Naive B cell (primary cell): ENCODE results near the gene ANKRD17. TPM values are rescaled to one million over a fixed set of nuclear protein-coding genes. Genes with fewer than 3 reads are reported as not detected.

Experiments used
- ATAC-seq, 2 donors: fragments of 150-1000 bp; cut with Tn5 transposase; 2 replicates each; pipeline ENCODE4 v1.10.0; 2021; ENCODE audit warnings: low read depth in 2 of 2, mild to moderate bottlenecking in 2 of 2, moderate library complexity in 2 of 2
- DNase-seq: peaks from one replicate; pipeline ENCODE4 v3.0.0; 2022
- H3K27ac Mint-ChIP-seq, 6 donors: one replicate each; pipeline ENCODE4 v1.8.0; 2020 to 2022; ENCODE audit warnings: mild to moderate bottlenecking in 6 of 6, mixed read lengths in 6 of 6, moderate library complexity in 5 of 6, inconsistent platforms in 2 of 6
- H3K27me3 Mint-ChIP-seq, 3 donors: one replicate each; pipeline ENCODE4 v1.8.0; 2021 to 2022; ENCODE audit warnings: mixed read lengths in 3 of 3, mild to moderate bottlenecking in 1 of 3
- H3K36me3 Mint-ChIP-seq, 2 donors: one replicate each; pipeline ENCODE4 v1.8.0; 2020 to 2022; ENCODE audit warnings: mixed read lengths in 2 of 2, inconsistent platforms in 1 of 2, mild to moderate bottlenecking in 1 of 2
- H3K4me1 Mint-ChIP-seq, 3 donors: one replicate each; pipeline ENCODE4 v1.8.0; 2020 to 2022; ENCODE audit warnings: mixed read lengths in 3 of 3, inconsistent platforms in 1 of 3, mild to moderate bottlenecking in 1 of 3, moderate library complexity in 1 of 3
- H3K4me3 Mint-ChIP-seq, 8 donors: one replicate each; pipeline ENCODE4 v1.8.0; 2020 to 2022; ENCODE audit warnings: mild to moderate bottlenecking in 8 of 8, mixed read lengths in 8 of 8, moderate library complexity in 8 of 8, inconsistent platforms in 2 of 8
- H3K9me3 Mint-ChIP-seq, 7 donors: one replicate each; pipeline ENCODE4 v1.8.0; 2020 to 2022; ENCODE audit warnings: mixed read lengths in 7 of 7, mild to moderate bottlenecking in 5 of 7, inconsistent platforms in 2 of 7, moderate library complexity in 1 of 7
- polyA plus RNA-seq, 6 donors: library from polyadenylated mRNA; unstranded; fragments of 300-500 nt; fragmentation: Illumina TruSeq; gene quantifications; one replicate each; pipeline ENCODE4 v1.2.3, GENCODE V29; 2021; ENCODE audit warnings: low read depth in 6 of 6

Gene ANKRD17
- polyA plus RNA-seq, 6 donors from 2014 or later, result 4.6 to 13.5 (median 8.7) TPM

DNA sequence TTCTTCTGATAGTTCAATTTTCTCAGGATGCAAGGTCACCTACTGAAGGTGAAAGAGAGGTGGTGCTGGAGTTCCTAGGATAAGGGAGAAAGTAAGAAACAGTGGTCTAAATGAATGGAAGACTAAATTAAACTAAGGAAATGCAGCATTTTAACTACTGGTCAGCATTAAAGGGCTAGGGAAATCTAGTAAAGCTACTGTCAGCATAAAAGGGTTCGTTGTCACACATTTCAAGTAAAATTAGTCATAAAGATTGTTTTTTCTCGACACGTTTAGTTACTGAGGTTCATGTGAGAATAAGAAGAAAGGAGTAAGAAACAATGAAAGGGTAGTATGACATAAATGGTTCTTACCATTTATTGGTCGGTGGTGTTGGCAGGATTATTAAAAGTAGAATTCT is 149.1 kb downstream of the ANKRD17 start:
- Mint-ChIP-seq H3K36me3 (peaks cover 16 to 24% of the 10 kb centered on the region in 2 donors), H3K27ac (no peak overlapping the region), H3K4me3 (no peak overlapping the region), H3K27me3 (no peaks in the 10 kb centered on the region), H3K9me3 (no peaks in the 10 kb centered on the region), H3K4me1 (peaks cover 0 to 6% (median 0%) of the 10 kb centered on the region in 3 donors)
- DNase-seq, result no peak
- no peak for ATAC-seq

DNA sequence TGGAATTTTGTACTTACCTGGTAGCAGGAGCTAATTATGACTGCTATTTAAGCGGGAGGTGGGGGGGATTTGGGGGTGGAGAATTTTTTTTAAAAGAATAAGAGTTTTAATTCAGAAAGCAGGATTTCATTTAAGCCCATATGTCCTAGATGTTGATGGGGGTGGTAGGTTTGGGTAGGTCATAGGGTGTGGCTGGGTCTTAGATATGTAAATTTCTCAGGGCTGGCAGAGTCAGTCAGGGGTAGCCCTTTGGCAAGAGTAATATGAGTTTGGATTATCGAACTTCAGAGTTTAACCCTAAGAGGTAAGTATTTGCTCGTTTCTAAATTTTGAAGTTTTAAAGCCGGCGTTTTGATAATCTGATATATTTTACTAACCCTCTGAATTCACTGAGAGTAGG is 153.9 kb downstream of the ANKRD17 start:
- Mint-ChIP-seq H3K27me3 (no peaks in the 10 kb centered on the region), H3K36me3 (peaks cover 14 to 26% of the 10 kb centered on the region in 2 donors), H3K9me3 (no peaks in the 10 kb centered on the region), H3K4me1 (peaks cover 0 to 6% (median 0%) of the 10 kb centered on the region in 3 donors), H3K4me3 (no peak overlapping the region), H3K27ac (peak overlapping the region in 2 of 6 donors; percentile 27 to 38)
- DNase-seq (no peak), ATAC-seq (no peak)

DNA sequence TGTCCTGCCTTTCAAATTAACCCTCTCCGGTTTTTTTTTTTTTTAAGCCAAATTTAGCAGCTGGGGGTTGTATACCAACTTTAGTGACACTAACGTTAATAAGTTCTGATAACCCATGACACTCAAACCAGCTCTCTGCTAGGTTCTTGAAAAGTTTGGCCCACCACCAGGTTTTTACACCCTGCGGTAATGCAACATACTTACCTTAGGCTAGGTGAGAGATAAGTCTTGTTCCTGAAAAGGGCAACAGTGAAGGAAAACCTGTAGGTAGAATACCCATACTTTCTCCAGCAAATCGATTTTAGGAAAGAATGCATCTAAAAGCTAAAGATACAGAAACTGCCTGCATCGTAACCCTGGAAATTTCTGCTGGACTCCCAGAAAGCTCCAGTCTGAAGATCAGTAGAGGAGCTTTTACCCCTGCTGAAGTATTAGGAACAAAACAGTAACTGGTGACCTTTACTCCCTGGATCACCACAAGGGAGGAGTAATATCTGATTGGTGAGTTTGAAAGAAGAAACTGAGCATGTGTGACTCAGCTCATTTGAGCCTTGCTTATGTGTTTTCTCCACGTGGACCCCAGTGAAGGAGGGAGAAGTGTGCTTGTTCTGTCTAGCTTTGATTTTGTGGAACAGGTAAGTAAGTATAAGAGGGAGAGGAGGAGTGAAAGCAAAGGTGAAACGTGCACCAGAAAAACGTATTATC is 154.6 kb downstream of the ANKRD17 start:
- no peaks in the 10 kb centered on the region for H3K27me3 Mint-ChIP-seq
- H3K9me3 Mint-ChIP-seq, result no peaks in the 10 kb centered on the region
- ATAC-seq, result no peak
- H3K36me3 Mint-ChIP-seq, result peaks cover 14 to 31% of the 10 kb centered on the region in 2 donors
- peak overlapping the region in 1 of 6 donors; percentile 27 for H3K27ac Mint-ChIP-seq
- no peak for DNase-seq
- H3K4me1 Mint-ChIP-seq, result peaks cover 0 to 6% (median 0%) of the 10 kb centered on the region in 3 donors
- H3K4me3 Mint-ChIP-seq, result no peak overlapping the region

- no peaks in the 10 kb centered on the region for H3K4me1 Mint-ChIP-seq
- ATAC-seq (no peak), DNase-seq (no peak)
- no peaks in the 10 kb centered on the region for H3K27me3 Mint-ChIP-seq
- H3K9me3 Mint-ChIP-seq, result no peaks in the 10 kb centered on the region
- peak overlapping the region in 3 of 6 donors; percentile 76 to 82 (median 81) for H3K27ac Mint-ChIP-seq
- no peak overlapping the region for H3K4me3 Mint-ChIP-seq
- peaks cover 11 to 19% of the 10 kb centered on the region in 2 donors for H3K36me3 Mint-ChIP-seq
These were observed 159.5 kb downstream of the ANKRD17 start for GRCh38 chr4:73099143-73099542.

DNA sequence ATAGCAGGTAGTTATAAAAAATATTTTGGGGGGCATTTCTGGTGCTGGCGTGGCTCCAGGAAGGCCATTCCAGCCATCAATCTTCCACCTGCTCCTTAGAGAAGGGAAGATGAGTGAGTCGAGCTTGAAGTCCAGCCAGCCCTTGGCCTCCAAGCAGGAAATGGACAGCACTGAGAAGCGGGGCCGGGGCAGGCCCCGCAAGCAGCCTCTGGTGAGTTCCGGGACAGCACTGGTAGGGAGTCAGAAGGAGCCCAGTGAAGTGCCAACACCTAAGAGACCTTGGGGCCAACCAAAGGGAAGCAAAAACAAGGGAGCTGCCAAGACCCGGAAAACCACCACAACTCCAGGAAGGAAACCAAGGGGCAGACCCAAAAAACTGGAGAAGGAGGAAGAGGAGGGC is 159.9 kb downstream of the ANKRD17 start:
- ATAC-seq (no peak), DNase-seq (no peak)
- Mint-ChIP-seq H3K9me3 (no peaks in the 10 kb centered on the region), H3K36me3 (peaks cover 11 to 16% of the 10 kb centered on the region in 2 donors), H3K4me3 (no peak overlapping the region), H3K27me3 (no peaks in the 10 kb centered on the region), H3K27ac (peak overlapping the region in 4 of 6 donors; percentile 33 to 87 (median 68)), H3K4me1 (no peaks in the 10 kb centered on the region)

DNA sequence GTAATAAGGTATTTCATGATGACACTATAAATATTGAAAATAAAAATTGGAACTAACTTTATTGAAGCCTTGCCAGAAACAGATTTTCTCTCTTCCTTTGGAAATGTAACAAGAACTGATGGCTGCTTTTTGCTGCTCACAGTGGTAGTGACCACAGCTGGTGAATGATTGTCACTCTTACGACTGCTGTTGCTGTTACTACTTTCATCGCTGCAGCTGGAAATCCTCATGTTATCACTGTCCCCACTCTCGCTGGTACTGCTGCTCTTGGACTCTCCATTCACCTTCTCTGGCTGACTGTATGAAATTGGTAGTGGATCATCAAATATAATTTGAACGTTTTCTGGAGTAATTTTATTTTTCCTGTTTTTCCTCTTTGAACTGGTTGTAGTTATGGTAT is 160.6 kb downstream of the ANKRD17 start:
- H3K36me3 Mint-ChIP-seq, result peaks cover 11 to 16% of the 10 kb centered on the region in 2 donors
- no peaks in the 10 kb centered on the region for H3K27me3 Mint-ChIP-seq
- no peak for ATAC-seq
- no peak for DNase-seq
- no peak overlapping the region for H3K4me3 Mint-ChIP-seq
- H3K27ac Mint-ChIP-seq, result peak overlapping the region in 4 of 6 donors; percentile 6 to 76 (median 53)
- H3K4me1 Mint-ChIP-seq, result no peaks in the 10 kb centered on the region
- H3K9me3 Mint-ChIP-seq, result no peaks in the 10 kb centered on the region

DNA sequence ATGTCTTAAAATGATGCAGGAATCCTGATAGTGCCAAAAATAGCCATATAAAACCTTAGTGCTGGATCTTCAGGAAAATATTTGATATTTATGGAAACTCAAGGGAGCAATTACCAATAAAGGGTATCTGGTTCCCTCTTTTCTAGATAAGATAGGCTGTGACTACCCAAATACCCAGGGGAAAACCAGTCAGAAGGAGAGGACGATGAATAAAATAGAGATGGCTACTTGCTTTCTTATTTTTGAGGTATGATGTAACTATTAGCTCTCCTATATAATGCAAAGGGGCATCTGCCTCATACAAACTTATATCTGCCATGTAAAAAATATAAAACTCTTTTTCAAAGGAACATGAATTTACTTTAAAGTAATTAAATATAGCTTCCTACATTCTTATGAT is 165.7 kb downstream of the ANKRD17 start:
- H3K9me3 Mint-ChIP-seq, result no peaks in the 10 kb centered on the region
- H3K4me1 Mint-ChIP-seq, result peaks cover 1 to 5% (median 4%) of the 10 kb centered on the region in 3 donors
- H3K27ac Mint-ChIP-seq, result peak overlapping the region in 1 of 6 donors; percentile 64
- ATAC-seq (no peak), DNase-seq (no peak)
- no peak overlapping the region for H3K4me3 Mint-ChIP-seq
- H3K27me3 Mint-ChIP-seq, result no peaks in the 10 kb centered on the region
- peaks cover 17 to 19% of the 10 kb centered on the region in 2 donors for H3K36me3 Mint-ChIP-seq

DNA sequence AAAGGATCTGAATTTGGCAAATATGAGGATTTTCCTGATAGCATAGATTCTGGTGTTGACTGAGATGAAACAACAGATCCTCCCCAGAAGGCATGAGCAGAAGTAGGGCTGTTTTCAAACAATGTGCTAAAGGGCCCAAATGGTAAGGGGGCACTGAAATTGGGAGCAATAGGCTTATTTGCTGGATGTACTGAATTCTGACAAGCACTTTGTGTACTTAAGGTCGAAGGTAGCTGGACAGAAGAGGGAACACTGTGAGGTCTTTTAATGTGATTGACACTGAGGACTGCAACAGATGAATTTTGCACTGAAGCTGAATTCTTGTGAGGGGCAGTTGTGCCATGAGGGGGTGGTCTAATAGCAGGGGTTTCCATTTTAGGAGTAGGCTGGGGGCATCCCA is 167.9 kb downstream of the ANKRD17 start:
- DNase-seq, result no peak
- H3K4me3 Mint-ChIP-seq, result no peak overlapping the region
- peaks cover 17 to 19% of the 10 kb centered on the region in 2 donors for H3K36me3 Mint-ChIP-seq
- H3K27me3 Mint-ChIP-seq, result no peaks in the 10 kb centered on the region
- no peaks in the 10 kb centered on the region for H3K9me3 Mint-ChIP-seq
- no peak for ATAC-seq
- peaks cover 5 to 13% (median 9%) of the 10 kb centered on the region in 3 donors for H3K4me1 Mint-ChIP-seq
- peak overlapping the region; percentile 13 to 86 (median 66) for H3K27ac Mint-ChIP-seq

DNA sequence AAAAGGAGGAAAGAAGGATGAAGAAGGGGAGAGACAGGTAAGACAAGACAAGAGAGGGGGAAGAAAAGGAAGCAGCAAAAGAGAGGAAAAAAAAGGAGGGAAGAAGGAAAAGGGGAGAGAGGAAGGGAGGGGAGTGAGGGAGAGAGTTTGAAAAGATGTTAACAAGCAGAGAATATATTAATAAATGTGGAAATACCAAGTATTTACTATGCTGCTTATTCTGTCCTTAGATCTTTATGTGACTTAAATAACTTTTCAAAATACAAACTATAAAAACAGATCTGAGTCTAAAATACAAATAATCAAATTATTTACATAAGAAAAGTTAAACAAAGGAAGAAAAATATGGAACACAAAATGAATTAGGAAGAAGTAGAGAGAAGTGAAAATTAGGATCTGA is 170.7 kb downstream of the ANKRD17 start:
- Mint-ChIP-seq H3K4me3 (peak overlapping the region in 1 of 8 donors; percentile 19), H3K27ac (peak overlapping the region in 5 of 6 donors; percentile 18 to 85 (median 56)), H3K4me1 (peaks cover 5 to 13% (median 9%) of the 10 kb centered on the region in 3 donors), H3K27me3 (no peaks in the 10 kb centered on the region), H3K9me3 (no peaks in the 10 kb centered on the region), H3K36me3 (peaks cover 17 to 19% of the 10 kb centered on the region in 2 donors)
- no peak for ATAC-seq
- no peak for DNase-seq

DNA sequence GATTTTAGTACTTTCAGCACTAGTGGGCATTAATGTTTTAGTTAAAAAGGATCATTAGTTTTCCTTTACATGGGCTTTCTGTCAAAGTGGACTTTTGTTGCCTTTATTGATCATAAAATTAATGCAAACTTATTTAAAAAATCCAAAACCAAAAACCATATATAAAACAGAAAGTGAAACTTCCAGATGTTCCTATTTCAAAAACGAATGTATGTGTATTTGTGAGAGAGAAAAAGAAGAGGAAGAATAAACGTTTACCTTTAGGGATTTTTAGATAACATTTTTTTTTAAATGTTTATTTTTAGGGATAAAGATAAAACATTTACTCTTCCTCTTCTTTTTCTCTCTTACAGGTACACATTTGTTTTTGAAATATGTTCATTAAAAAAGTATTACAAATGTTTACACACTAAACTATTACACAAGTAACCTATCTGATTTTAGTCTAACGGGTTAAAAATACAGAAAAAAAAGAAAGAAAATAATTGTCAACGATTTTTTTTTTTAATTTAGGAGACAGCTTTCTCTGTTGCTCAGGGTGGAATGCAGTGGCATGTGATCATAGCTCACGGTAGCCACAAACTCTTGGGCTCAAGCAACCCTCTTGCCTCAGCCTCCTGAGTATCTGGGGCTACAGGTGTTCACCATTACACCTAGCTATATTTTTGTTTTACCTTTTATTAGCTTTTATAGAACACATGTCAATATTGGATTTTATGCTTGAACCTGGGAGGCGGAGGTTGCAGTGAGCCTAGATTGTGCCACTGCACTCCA is 172.3 kb downstream of the ANKRD17 start:
- no peaks in the 10 kb centered on the region for H3K27me3 Mint-ChIP-seq
- no peak for DNase-seq
- no peaks in the 10 kb centered on the region for H3K9me3 Mint-ChIP-seq

DNA sequence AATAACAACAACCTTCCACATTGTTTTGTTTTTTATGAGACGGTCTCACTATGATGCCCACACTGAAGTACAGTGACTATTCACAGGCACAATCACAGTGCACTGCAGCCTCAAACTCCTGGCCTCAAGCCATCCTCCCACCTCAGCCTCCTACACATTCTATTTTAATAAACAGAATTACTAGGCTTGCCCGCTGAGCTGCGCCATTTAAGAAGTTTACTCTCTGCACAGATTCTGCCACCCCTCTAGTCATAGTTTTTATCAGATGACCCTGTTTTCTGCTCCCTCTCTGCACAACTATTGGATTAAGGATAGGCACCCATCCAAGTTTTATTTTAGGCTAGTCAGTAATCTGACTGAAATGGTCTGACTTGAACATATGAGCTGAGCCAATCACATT is 177.8 kb downstream of the ANKRD17 start:
- no peak for ATAC-seq
- Mint-ChIP-seq H3K9me3 (no peaks in the 10 kb centered on the region), H3K36me3 (peaks cover 3 to 13% of the 10 kb centered on the region in 2 donors), H3K4me3 (no peak overlapping the region), H3K27ac (peak overlapping the region in 4 of 6 donors; percentile 13 to 67 (median 42)), H3K4me1 (no peaks in the 10 kb centered on the region), H3K27me3 (no peaks in the 10 kb centered on the region)
- no peak for DNase-seq

More for the DNA sequence above, 172.3 kb downstream of the ANKRD17 start:
- H3K27ac Mint-ChIP-seq, result peak overlapping the region in 3 of 6 donors; percentile 24 to 82 (median 60)
- H3K4me3 Mint-ChIP-seq, result peak overlapping the region in 7 of 8 donors; percentile 40 to 81 (median 59)
- H3K4me1 Mint-ChIP-seq, result peaks cover 3 to 13% (median 9%) of the 10 kb centered on the region in 3 donors
- peak; percentile 50 to 53 for ATAC-seq
- H3K36me3 Mint-ChIP-seq, result peaks cover 8 to 12% of the 10 kb centered on the region in 2 donors

DNA sequence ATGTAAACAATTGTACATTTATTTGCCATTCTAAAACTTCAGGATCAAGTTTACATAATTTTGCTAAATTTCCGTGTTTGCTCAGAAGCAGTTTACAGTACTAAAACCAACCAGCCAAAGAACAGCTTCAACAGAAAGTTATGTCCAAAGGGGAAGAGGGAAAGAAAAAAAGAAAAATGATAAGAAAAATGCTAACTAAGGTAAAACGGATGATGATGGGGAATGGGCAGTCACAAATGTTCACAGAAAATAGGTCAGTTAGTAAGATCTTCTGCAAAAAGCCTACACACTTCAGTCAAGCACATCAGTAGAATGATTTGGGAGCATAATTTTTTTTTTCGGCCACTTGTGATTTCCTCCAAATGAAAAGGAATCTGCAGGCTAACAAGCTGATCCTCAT is 182.8 kb downstream of the ANKRD17 start:
- ATAC-seq (no peak), DNase-seq (no peak)
- no peaks in the 10 kb centered on the region for H3K4me1 Mint-ChIP-seq
- no peaks in the 10 kb centered on the region for H3K27me3 Mint-ChIP-seq
- peaks cover 7 to 16% of the 10 kb centered on the region in 2 donors for H3K36me3 Mint-ChIP-seq
- no peaks in the 10 kb centered on the region for H3K9me3 Mint-ChIP-seq
- H3K4me3 Mint-ChIP-seq, result no peak overlapping the region
- H3K27ac Mint-ChIP-seq, result no peak overlapping the region

DNA sequence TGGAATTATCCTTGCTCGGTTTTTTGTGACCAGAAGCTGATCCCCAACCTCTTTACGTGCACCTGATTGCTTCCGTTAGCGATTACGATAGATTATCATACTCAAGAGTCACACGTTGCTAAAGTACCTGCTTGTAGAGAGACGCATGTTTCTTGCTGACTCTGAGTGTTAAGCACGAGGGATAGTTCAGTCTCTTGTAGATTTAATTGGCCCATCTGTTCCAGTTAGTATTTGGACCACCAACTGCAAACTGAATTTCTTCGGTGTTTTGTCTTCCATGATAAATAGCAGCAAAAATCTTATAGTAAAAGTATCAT is 188.6 kb downstream of the ANKRD17 start:
- H3K27me3 Mint-ChIP-seq, result no peaks in the 10 kb centered on the region
- H3K27ac Mint-ChIP-seq, result peak overlapping the region; percentile 93 to 100 (median 99)
- peak; percentile 19 to 20 for ATAC-seq
- no peaks in the 10 kb centered on the region for H3K36me3 Mint-ChIP-seq
- no peak for DNase-seq
- peak overlapping the region; percentile 78 to 97 (median 93) for H3K4me3 Mint-ChIP-seq
- peaks cover 14 to 26% (median 21%) of the 10 kb centered on the region in 3 donors for H3K4me1 Mint-ChIP-seq
- H3K9me3 Mint-ChIP-seq, result no peaks in the 10 kb centered on the region
